ENCODE data around the gene ABHD6.
A peak's percentile ranks its signal among the peaks of the same experiment; 100 is the strongest.
"Not testable (repeated sequence)": the region's sequence is repeated elsewhere in the genome, so short reads cannot be mapped to it uniquely, and the experiment has no call there.

The ABHD6 gene

GRCh38 chr3:58281069-58281468 is 43.5 kb downstream of the ABHD6 start:
- no peak for DNase-seq (ENCODE audit: low read depth)

GRCh38 chr3:58285334-58285733 is 47.7 kb downstream of the ABHD6 start:
- DNase-seq (ENCODE audit: low read depth): no peak

- no peak for DNase-seq (ENCODE audit: low read depth)
These were observed 49.8 kb downstream of the ABHD6 start for GRCh38 chr3:58287354-58287753.

- DNase-seq (ENCODE audit: low read depth): no peak
These were observed 50.6 kb downstream of the ABHD6 start for GRCh38 chr3:58288011-58288728.

- DNase-seq (ENCODE audit: low read depth): not testable (repeated sequence)
These were observed 51.5 kb downstream of the ABHD6 start for GRCh38 chr3:58288964-58289613.

DNA sequence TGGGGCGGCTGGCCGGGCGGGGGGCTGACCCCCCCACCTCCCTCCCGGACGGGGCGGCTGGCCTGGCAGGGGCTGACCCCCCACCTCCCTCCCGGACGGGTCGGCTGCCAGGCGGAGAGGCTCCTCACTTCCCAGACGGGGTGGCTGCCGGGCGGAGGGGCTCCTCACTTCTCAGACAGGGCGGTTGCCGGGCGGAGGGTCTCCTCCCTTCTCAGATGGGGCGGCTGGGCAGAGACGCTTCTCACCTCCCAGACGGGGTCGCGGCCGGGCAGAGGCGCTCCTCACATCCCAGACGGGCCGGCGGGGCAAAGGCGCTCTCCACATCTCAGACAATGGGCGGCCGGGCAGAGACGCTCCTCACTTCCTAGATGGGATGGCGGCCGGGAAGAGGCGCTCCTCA is 52.9 kb downstream of the ABHD6 start:
- not testable (repeated sequence) for DNase-seq (ENCODE audit: low read depth)

GRCh38 chr3:58291671-58292338 is 54.2 kb downstream of the ABHD6 start:
- no peak for DNase-seq (ENCODE audit: low read depth)

GRCh38 chr3:58292866-58293265 is 55.3 kb downstream of the ABHD6 start:
- DNase-seq (ENCODE audit: low read depth): no peak

DNA sequence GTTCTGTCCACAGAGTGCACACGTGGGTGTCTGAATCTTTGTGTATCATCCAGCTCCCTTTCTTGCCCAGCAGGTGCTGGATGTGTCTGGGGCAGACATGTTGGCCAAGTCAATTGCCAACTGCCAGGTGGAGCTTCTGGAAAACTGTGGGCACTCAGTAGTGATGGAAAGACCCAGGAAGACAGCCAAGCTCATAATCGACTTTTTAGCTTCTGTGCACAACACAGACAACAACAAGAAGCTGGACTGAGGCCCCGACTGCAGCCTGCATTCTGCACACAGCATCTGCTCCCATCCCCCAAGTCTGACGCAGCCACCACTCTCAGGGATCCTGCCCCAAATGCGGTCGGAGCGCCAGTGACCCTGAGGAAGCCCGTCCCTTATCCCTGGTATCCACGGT is 55.9 kb downstream of the ABHD6 start:
- no peak for DNase-seq (ENCODE audit: low read depth)

- DNase-seq (ENCODE audit: low read depth): no peak
These were observed 58.7 kb downstream of the ABHD6 start for GRCh38 chr3:58296269-58296668.

DNA sequence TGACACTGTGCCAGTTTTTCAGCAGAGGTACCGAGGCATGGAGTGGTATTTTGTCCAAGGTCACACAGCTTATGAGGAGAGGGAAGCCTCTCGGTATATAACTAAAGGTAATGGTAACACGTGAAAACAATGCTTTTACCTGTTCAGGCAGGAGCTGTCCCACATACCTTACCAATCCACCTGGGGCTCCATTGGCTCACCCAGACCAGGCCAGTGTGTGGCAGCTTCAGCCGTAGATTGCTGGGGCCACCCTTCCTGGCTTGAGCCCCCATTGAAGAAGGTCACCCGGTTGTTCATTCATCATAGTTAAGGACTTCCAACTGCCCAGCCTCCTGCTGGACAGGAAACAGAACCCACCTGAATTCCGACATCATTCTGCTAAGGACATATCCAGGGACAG is 59.3 kb downstream of the ABHD6 start:
- DNase-seq (ENCODE audit: low read depth): no peak

DNA sequence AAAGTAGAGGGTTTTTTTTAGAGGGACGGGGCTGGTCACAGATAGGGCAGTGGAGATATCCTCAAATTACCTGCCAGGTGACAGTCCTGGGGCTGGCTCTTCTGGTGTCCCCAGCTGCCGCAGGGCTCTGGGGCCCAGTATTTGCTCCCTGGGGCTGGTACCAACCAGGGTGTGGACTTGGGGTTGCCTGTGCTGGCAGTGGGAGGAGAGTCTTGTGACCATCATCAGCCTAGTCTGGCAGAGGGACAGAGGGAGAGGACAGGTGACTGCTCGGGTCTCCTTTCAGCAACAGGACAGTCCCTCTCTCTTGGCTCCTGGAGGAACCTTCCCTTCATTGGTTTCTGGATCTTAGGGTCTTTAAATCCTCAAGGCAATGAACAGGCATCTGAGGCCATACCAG is 60.6 kb downstream of the ABHD6 start:
- DNase-seq (ENCODE audit: low read depth): no peak

DNA sequence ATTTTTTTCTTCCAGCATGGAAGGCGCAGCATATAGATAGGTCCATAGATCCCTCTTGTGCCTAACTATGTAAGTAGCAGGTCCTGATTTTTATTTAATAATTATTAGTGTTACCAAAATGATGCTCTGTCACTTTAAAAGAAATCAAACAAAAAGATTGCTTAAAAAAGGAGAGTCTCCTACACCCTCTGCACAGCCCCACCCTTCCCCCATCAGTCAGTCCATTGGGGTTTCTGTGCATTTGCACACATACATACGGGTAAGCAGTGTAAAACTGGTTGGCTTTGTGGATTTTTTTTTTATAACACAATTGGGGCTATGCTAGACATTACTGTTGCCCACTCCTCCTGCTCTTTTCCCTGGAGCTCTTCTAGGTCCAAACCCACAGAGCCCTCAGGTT is 61.5 kb downstream of the ABHD6 start:
- no peak for DNase-seq (ENCODE audit: low read depth)

DNA sequence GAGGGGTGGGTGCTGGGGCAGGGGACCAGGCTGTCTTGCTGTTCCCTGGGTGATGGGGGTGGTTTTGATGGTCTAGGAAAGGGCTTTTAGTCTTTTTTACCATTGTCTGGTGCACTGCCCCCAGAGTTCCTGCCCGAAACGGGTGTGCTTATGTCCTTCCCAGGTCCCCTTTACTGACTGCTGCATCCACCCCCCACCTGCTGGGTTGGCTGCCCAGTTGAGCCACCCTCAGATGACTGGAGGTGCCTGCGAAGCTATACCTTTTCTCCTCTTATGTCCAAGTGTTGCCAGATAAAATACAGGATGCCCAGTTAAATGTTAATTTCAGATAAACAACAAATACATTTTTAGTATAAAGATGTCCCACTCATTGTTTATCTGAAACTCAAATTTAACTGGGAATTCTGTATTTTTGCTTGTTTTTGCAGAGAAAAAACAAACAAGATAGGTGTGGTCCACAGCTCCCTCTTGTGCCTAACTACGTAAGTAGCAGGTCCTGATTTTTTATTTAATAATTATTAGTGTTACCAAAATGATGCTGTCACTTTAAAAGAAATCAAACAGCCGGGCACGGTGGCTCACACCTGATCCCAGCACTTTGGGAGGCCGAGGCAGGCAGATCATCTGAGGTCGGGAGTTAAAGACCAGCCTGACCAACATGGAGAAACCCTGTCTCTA is 62.4 kb downstream of the ABHD6 start:
- DNase-seq (ENCODE audit: low read depth): peak; percentile 14

- DNase-seq (ENCODE audit: low read depth): peak; percentile 95
These were observed 68.5 kb downstream of the ABHD6 start, which contains the start of the genes HTD2 and RPP14 for GRCh38 chr3:58305882-58306711. Gene HTD2, plus strand, starts transcription at chr3:58306520. Its CDS starts 11,094 bp downstream, at chr3:58317614. Gene RPP14, plus strand, starts transcription at chr3:58306245. Its CDS starts 4,085 bp downstream, at chr3:58310330.

- peak; percentile 28 for DNase-seq (ENCODE audit: low read depth)
These were observed 70.1 kb downstream of the ABHD6 start for GRCh38 chr3:58307639-58308215.

GRCh38 chr3:58308728-58309127 is 71.1 kb downstream of the ABHD6 start:
- no peak for DNase-seq (ENCODE audit: low read depth)

GRCh38 chr3:58317811-58318210 is 80.2 kb downstream of the ABHD6 start:
- DNase-seq (ENCODE audit: low read depth): no peak

DNA sequence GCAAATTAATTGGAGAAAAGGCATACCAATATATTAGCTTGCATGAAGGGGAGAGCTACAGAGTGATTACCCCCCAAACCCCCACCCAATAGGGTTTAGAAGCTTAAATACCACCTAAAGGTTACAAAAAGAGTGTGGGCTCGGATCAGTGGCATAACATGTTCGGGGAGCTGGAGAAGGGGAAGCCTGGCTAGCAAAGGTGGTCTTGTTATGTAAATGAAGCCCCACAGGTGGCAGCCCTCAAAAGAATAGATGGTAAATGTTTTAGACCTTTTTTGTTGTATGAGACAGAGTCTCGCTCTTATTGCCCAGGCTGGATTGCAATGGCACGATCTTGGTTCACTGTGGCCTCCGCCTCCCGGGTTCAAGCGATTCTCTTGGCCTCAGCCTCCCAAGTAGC is 84.2 kb downstream of the ABHD6 start:
- DNase-seq (ENCODE audit: low read depth): no peak

- no peak for DNase-seq (ENCODE audit: low read depth)
These were observed 85.2 kb downstream of the ABHD6 start for GRCh38 chr3:58322793-58323192.

All from GM04504 (cell line).